NCI-H2227 (cell line): ENCODE results near the gene PARD3B.
A peak's percentile ranks its signal among the peaks of the same experiment; 100 is the strongest.

ENCODE experiments used
- DNase-seq: peaks from one replicate; lab custom pipeline; 2025; ENCODE audit not compliant: unreplicated experiment; lab: John Stamatoyannopoulos, UW

Gene PARD3B

DNA sequence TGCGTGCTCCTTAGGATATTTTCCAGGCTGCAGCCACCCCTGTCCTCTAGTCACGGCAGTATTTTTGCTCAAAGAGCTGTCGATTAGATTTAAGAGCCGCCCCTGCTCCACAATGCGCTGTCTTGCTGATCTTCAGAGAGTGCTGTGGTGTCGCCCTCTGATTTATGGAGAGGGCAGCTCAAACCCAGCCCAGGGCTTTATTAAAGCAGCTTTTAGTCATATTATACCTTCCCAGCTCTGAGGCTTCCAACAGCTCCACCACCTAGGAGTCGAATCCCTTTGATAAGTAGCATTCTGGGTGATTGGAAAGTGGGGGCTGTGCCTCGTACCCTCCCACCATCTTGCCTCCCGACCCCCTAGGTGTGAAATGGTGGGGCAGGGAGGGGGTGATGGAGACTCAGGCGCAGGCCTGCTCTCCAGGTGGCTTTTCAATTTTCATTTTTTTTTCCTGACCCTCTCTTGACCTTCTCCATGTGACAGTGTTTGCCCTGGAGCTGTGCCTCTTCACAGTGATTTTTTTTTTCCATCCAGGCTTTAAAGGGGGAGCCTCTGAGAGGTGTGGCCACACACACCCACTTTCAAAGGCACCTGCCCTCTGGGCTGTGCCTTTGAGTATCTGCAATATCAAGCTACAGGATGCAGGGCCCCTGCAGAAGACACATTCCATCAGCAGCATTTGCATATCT, 1084.0 kb downstream of the PARD3B start:
- DNase-seq: peak; percentile 84

DNA sequence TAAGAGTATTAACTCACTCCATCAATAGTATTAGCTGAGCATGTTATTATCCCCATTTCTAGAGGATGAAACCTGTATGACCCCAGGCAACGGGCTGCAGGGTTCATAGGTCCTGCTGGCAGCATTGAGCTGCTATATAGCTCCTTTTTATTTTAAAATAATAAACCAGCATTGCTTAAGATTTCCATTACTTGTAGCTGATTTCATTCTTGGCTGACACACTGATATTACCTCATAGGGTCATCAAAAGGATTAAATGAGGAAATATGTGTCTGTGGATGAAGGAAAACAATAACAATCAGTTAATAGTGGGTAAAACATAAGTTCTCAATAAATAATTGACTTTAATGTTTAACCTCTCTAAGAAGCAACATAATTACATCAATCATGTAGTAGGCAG, 1088.7 kb downstream of the PARD3B start:
- DNase-seq: no peak

DNA sequence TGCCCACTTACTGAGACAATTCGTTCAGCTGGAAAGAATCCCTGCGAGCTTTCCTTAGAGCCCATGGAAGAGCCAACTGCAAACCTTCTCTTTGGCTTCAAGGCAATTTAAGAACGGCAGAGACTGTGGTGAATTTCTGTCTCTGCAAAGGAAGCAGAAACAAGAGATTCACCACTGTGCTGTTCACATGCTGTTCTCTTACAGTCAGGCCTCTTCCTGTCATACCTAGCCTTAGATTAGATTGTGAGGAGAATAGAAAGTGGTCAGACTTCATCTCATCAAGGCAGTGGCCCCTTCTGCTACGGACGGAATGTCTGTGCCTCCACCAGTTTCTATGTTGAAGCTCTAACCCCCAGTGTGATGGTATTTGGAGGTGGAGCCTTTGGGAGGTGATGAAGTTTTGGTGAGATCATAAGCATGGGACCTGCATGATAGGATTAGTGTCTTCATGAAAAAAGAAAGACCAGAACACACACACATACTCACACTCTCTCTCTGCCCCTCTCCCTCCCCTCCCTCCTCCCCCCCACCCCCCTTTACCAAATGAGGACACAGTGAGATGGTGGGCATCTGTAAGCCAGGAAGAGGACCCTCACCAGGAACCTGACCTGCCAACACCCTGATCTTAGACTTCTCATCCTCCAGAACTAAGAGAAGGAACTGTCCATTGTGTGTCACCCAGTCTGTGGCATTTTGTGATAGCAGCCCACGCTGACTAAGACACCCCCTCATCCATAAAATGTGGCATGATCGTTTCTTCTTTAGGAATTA, 1091.5 kb downstream of the PARD3B start:
- DNase-seq: no peak

DNA sequence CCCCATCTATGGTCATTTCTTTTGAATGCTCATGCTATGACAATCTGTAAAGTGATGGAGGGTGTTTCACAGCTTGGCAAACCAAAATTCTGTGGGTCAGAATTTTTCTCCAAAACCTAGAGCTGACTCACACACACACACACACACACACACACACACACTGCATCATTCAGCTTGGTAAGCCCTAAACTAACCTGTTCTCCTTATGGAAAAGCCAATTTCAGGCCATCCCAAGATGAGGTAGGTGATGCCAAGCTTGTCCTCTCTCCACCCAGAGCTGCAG, 1092.0 kb downstream of the PARD3B start:
- no peak for DNase-seq

DNA sequence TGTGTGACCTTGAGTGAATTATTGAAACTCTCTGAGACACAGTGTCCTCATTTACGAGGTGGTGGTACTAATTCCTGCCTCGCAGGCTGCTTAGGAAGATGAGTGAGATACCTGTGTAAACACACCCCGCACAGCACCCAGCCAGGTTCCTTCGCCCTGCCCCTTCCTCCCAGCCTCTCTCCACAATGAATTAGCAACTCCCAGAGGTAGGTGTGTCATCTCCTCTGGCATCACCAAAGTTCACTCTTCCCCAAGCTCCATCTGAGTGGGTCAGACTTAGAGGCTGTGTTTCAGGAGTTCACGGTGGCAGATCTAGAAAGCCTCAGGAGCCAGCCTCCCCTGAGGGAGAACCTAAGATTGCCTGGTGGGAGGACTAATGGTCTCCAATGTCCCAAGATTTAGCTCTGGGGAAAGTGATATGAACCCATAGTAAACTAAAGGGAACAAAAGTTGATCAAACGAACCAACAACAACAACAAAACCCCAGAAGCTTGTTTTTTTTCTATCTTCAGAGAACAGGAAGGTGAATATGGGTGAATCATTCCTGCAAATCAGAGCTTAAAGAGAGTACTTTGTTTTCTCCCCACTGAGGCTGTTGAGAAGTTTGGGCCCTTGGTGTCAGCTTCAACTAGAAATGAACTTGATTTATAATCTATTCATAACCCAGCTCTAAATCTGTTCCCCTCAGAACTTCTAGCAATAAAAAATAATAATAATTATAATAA, 1092.7 kb downstream of the PARD3B start:
- DNase-seq: no peak

DNA sequence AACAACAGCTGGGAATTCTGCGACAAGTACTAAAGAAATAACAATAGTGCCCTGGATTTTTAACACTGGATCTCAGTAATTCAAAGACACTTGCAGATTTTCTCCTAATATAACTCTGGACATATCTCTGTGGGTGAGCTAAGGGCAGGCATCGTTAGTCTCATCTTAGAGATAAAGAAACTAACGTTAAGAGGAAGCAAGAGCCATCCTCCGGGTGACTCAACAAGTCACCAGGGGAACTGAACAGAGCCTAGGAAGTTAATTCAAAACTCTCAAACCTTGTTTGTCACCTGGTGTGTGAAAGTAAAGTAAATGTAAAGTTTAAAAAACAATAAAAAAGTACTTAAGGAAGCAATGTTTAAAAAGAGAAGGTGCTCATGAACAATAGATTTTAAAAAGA, 1095.4 kb downstream of the PARD3B start:
- no peak for DNase-seq

DNA sequence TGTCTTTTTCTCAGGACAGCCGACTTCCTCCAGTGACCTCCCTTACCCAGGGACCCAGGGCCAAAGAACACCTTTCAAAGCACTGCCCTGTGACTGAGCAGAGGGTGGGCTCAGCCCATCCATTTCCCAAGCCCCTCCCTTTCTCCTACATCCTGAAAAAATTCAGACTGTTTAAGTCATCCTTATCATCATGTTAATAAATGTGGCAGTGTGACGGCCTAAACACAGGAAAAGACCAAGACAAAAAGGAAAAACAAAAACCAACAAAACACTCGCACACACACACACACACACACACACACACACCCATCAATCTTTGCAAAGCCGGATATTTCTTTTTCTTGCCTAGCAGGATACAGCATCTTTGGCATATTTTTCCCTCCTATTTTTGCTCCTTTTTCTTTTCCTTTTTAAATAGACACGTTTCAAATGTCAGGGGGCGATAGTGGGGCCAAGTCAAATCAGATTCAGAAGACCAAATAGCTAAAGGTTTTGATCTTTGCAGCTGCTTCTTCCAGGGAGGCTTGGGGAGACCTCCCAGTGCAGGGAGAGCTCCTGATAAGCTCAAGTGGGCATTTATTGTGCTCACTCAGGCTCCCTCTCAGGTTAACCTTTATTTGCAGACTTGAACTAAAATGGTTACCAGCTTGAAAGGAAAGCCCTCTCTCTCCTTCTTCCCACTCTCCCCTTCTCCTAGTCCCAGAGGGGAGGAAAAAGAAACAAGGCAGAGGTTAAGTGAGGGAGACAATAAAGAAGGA, 1097.5 kb downstream of the PARD3B start:
- DNase-seq: peak; percentile 71

DNA sequence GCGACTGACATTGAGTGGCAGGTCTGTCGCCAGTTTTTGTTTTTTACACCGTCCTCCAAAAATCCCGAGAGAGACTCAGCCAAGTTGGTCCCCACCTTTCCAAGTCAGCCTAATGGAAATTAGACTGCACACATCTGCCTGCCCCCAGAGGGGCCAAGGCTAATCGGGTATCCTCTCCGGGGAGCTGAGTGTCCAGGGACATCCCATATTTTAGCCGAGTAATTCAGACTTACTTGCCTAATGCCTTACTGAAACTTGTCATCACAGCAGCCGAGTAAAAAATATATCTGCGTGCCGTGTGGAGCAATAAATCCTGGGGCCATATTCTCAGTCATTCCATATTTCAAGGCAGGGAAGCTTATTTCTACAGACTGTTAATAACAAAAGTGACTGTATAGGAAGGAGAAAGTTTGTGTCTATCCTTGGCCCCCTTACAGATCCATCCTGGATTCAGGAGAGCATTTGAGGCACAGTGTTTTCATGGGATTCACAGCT, 1098.2 kb downstream of the PARD3B start:
- DNase-seq: no peak

DNA sequence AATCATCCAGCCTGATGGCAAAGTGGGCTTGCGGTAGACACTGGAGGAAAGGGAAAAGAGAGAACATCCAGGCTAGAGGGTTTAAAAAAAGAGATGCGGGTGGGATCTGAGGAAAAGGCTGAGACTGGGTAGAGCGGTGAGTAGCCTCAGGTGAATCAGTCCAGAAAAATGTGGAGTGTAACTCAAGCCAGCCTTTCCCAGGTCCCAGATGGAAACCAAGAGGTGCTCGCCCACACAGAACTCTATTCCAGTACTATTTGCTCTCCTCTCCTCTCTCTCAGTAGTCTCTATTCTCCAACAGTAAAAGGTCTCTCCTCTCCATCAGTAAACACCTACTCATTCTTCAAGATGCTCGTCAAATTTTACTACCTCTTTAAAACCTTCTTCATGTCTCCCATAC, 1098.7 kb downstream of the PARD3B start:
- DNase-seq: no peak

DNA sequence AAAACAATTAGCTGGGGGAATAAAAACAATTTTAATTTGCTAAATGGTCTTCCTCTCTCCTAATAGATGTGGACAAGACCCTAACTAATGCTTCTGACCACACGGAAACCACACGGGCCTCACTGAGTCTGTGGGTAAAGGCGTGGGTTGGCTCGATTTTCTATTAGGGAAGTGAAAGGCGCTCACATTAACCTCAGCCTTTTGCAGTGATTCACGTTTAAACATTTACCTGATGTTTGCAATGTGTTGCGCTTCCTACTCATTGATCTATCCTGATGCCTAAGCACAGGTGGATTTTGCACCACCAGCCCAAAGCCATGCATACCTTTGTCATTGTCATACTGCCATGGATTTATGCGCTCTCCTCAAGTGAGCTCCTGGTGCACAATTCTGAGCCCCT, 1101.4 kb downstream of the PARD3B start:
- no peak for DNase-seq

DNA sequence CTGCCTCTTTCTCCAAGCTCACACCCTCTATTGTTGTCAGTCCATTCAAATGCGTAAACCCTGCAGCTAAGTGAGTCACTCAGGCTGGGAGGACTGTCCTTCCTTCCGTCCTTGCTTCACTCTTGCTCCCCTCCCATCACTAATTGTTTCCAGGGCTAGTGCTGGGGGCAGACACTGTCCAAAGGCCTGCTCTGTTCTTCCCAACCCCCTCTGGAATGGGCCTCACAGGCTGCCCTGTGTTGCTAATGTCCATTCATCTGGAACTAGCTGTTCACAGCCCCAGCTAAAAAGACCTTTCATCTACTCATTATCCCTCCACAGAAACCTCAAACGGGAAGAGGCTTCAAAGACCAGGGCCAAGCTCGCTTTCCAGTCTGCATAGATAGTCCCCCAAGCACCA, 1105.2 kb downstream of the PARD3B start:
- no peak for DNase-seq

DNA sequence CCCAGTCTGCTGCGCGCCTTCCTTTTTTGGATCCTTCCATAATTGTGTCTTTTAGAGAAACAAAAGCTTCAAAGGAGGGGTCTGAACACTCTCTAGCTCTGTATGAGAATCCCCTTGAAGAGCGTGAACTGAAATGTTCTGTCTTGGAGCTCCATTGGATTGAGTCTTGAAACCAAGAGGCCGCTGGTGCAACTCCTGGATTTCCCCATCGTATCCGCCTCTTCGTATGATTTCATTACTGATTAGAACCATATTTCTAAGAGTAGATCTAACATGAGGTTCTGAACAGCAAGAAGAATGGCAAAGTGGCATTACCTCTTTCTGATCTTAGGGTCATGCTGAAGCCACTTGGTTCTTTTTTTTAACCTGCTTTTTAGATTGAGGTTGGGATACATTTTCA, 1105.7 kb downstream of the PARD3B start:
- no peak for DNase-seq

DNA sequence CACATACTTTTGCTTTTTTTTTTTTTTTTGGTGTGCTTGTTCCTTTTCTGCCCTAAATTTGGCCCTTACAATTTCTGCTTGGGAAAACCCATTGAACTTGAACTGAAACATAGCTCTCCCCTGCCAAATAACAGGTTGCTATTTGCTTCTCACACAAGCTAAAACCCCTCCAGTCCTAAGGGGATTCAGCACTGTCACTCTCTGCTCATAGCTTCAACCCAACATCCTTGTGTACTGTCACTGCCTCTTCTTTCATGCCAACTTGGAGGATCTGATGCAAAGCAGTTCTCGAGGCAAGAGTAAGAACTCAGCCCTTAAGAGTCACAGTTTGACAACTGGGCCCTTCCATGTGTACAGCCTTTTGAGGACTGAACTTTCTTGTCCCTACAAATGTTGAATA, 1106.4 kb downstream of the PARD3B start:
- DNase-seq: no peak

DNA sequence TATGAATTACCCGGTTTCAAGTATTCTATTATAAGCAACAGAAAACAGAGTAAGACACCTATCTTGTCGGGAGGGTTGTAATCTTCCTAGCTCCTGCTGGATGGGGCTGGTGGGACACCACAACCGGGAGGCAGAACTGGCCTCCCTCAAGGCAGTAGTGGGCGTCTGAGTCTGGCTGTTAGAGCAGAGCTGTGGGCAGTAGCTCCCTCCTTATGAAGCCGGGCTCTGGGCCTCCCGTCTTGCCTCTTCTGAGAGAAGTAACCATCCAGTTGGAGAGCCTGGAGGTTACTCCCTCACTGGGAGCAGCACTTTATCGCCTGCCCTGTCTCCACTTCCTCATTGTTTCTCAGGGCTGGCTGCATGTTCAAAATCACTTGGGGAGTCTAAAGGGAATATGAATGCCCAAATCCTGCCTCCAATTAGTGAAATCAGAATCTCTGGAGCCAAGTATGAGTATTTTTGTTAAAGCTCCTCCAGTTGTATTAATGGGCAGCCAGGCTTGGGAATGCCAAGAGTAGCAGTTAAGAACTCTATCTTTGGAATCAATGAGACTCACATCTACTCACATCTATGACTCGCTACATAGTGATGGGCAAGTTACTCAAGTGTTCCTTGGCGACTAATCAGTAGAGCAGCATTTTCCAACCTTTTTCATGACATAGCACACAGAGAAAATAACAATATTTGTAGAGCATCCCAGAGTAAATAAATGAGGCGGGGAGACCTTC, 1109.8 kb downstream of the PARD3B start:
- no peak for DNase-seq

DNA sequence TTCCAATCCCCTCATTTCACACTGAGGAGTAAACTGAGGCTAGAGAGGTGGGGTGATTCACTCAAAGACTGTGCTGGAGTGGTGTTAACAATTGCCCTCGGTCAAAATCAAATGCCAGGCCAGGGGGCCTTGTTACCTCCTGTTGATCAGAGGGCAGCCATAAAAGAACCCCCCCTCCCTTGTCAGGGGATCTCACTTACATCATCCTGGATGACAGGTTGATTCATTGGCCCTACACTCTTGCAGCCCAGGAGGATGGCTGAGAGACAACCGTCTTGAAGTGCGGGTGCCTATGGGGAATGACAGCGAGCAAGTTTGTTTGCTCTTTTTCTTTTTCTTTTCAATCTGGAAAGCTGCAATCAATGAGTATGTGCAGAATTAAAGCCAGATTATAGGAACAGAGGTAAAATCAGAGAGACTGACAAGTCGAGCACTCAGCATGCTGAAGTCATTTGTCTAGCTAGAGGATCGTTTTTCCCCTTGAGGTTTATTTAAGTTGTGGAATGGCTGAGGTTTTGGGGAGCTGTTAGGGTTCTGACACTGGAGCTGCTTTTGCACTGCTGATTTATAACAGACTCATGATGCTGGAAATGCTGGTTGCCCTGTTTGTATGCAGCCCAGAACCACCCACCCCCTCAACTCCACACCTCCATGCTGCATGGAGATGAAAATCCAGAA, 1110.6 kb downstream of the PARD3B start:
- no peak for DNase-seq

DNA sequence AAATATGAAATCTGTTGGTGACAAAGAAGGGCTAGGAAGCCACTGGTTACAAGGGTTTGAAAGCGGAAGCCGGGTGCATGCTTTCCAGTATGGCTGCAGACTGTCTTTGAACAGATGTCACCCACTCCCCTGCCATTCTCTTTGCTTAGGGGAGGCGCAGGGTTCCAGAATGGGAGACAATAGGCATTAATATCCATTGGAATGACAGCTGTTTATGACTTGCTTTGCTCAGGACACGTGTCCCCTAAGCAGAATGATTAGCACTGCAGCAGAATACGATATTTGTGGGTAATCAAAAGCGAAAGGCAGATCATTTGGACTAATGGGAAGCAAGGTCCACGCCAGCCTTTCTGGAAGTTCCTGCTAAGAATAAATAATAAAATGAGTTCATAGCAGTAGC, 1111.2 kb downstream of the PARD3B start:
- DNase-seq: no peak

DNA sequence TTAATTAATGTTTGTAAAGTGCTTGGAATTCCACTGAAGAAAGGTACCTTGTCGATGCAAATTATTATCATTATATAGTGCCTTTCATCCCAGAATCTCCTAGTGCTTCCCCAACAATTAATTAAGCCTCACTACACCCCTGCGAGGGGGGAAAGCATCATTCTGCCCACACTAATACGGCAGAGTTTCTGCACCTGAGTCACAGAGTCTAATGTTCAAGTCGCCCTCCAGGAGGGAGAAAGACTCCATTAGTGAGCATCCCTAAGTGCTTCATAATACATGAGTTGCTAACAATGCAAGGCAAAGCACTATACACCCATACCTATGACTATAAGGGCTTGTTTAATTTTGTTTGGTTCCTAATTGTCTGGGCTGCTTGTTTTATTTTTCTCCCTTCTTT, 1111.7 kb downstream of the PARD3B start:
- DNase-seq: no peak

DNA sequence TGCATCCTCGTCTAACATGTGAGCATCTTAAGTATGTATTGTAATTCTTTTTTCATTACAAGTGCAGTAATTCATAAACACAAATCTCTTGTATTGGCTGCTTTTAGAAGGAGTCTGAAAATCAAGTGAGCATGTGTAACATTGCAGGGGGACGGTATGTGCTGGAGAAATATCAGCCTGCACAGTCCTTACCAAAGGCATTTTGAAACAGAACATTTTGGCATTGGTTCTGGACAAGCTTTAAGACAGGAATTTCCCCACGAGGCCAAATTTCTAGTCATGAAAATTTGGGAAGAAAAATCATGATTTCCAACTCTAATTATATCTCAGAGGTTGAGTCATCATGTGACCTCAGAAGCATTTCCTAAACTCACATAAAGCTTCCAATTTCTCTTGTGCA, 1112.3 kb downstream of the PARD3B start:
- no peak for DNase-seq

DNA sequence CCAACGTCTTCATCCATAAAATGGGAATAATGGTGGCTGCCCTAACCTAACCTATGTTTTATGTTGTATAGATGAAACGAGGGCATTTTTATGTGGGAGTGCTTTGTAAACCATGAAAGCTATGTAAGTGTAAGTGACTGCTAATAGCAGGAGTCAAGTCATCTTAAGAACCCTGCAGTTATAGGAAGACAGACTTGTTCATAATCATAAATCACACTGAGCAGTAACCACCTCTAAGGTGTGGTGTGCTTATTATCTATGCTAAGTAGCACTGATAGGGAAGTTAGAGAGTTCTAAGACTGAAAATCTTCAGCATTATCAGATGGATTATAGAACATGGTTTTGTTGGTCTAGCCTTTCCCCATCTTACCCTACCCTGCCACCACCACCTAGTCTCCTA, 1112.8 kb downstream of the PARD3B start:
- DNase-seq: no peak

DNA sequence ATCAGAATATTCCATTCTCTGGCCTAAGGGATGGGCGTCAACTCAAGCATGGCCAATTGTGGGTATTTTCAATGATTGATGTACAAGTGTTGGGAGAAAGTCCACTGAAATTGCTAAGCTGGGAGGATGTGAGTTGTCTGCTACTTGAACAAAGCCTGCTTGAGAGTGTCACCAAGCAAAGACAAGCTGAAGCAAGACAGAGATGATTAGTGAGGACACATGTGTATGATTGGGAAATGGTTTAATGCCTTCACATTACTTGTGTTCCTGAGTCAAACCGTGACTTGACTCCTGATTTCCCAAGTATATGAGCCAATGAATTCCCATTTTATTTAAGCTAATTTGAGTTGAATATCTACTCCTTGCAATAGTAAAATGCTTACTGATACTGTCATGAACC, 1113.3 kb downstream of the PARD3B start:
- no peak for DNase-seq
